Mesothelial cell of epicardium (in vitro differentiated cells): ENCODE data around the gene ANXA8L1. TPM values are rescaled to one million over a fixed set of nuclear protein-coding genes. Genes with fewer than 3 reads are reported as not detected.
"Not testable (repeated sequence)": the region's sequence is repeated elsewhere in the genome, so short reads cannot be mapped to it uniquely, and the experiment has no call there.

Source experiments
- DNase-seq, 2 experiments: peaks; one replicate each; pipeline ENCODE4 v3.0.0; 2021; ENCODE audit warnings: low spot score in 2 of 2; ENCODE audit not compliant: unreplicated experiment in 2 of 2
- H3K27ac Mint-ChIP-seq: 2 replicates; pipeline ENCODE4 v1.8.0; 2021; ENCODE audit warnings: mixed read lengths
- H3K27me3 Mint-ChIP-seq: 2 replicates; pipeline ENCODE4 v1.8.0; 2021; ENCODE audit warnings: low read depth, mixed read lengths
- H3K36me3 Mint-ChIP-seq: 2 replicates; pipeline ENCODE4 v1.8.0; 2021; ENCODE audit warnings: mixed read lengths
- H3K4me1 Mint-ChIP-seq: 2 replicates; pipeline ENCODE4 v1.8.0; 2021; ENCODE audit warnings: mixed read lengths
- H3K4me3 Mint-ChIP-seq: 2 replicates; pipeline ENCODE4 v1.8.0; 2021; ENCODE audit warnings: mild to moderate bottlenecking, moderate library complexity, mixed read lengths
- H3K9me3 Mint-ChIP-seq: 2 replicates; pipeline ENCODE4 v1.8.0; 2021; ENCODE audit warnings: mixed read lengths
- CTCF ChIP-seq: fragments of 200-600 bp; sonication (generic); IDR thresholded peaks from one replicate; pipeline ENCODE4 v1.5.0; 2021; ENCODE audit warnings: antibody characterized with exemption; ENCODE audit not compliant: unreplicated experiment
- total RNA-seq: library from RNA; stranded (reverse); gene quantifications from 3 replicates; pipeline ENCODE4 v1.2.1, GENCODE V29; 2021

The ANXA8L1 gene, protein sequence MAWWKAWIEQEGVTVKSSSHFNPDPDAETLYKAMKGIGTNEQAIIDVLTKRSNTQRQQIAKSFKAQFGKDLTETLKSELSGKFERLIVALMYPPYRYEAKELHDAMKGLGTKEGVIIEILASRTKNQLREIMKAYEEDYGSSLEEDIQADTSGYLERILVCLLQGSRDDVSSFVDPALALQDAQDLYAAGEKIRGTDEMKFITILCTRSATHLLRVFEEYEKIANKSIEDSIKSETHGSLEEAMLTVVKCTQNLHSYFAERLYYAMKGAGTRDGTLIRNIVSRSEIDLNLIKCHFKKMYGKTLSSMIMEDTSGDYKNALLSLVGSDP
- total RNA-seq: 1.1 to 1.7 TPM (median 1.6 TPM) in 3 replicates

- not testable (repeated sequence) for H3K4me1 Mint-ChIP-seq, H3K4me3 Mint-ChIP-seq, DNase-seq, H3K9me3 Mint-ChIP-seq, H3K36me3 Mint-ChIP-seq, H3K27me3 Mint-ChIP-seq
- H3K27ac Mint-ChIP-seq: peak within 1 kb of the TSS; percentile 50
Observed at GRCh38 chr10:46375406-46375805, at the start of gene ANXA8L1. Gene ANXA8L1, plus strand, starts transcription at chr10:46375776. Its CDS starts 76 bp downstream, at chr10:46375852.

DNA sequence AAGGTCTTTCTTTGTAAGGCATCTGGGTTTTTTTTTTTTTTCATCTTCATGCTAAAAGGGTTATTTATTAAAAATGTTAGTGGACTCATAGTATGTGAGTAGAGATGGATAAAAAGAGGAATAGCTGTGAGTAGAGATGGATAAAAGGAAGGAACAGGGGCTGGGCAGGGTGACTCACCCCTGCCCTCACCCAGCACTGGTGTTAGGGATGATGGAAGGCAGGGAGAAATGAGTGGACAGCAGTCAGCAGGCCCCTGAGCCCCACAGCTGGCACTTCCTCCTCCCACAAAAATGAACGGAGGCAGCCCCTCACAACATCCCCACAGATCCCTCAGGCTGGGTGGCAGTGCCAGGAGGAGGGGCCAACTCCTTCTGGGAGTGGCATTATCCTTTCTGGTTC, 49.5 kb upstream of the ANXA8L1 start:
- H3K27me3 Mint-ChIP-seq: peaks cover under 1% of the 10 kb centered on the region
- no peak for TF ChIP-seq CTCF

DNA sequence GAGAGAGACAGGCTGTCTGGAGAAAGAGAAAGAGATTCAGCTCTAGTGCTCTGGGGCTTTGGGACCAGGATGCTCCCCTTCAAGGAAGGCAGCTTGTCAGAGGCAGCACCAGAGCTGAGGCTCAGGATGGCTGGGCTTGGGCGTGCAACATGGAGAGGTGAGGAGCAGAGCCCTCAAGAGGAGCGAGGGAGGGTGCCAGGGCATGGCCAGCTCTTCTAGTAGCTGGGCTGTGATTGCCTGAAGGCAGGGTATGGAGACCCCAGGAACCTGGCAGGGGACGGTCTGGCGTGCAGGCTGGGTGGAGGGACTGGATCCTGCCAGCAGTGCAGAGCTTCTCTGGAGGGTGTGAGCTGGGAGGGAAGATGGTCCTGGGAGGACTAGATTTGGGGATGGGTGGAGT, 48.6 kb upstream of the ANXA8L1 start:
- H3K27me3 Mint-ChIP-seq: peaks cover 4% of the 10 kb centered on the region
- no peak overlapping the region for H3K27ac Mint-ChIP-seq
- H3K36me3 Mint-ChIP-seq: no peaks in the 10 kb centered on the region
- peaks cover 6% of the 10 kb centered on the region for H3K4me1 Mint-ChIP-seq
- no peak for DNase-seq
- TF ChIP-seq CTCF: no peak
- H3K9me3 Mint-ChIP-seq: no peaks in the 10 kb centered on the region
- no peak overlapping the region for H3K4me3 Mint-ChIP-seq

More for the DNA sequence above, 49.5 kb upstream of the ANXA8L1 start:
- DNase-seq: no peak
- no peaks in the 10 kb centered on the region for H3K9me3 Mint-ChIP-seq
- H3K4me3 Mint-ChIP-seq: no peak overlapping the region
- H3K27ac Mint-ChIP-seq: no peak overlapping the region
- H3K4me1 Mint-ChIP-seq: peaks cover 6% of the 10 kb centered on the region
- H3K36me3 Mint-ChIP-seq: no peaks in the 10 kb centered on the region

- no peak for TF ChIP-seq CTCF
Observed at GRCh38 chr10:46327685-46328084, 47.9 kb upstream of the ANXA8L1 start.

DNA sequence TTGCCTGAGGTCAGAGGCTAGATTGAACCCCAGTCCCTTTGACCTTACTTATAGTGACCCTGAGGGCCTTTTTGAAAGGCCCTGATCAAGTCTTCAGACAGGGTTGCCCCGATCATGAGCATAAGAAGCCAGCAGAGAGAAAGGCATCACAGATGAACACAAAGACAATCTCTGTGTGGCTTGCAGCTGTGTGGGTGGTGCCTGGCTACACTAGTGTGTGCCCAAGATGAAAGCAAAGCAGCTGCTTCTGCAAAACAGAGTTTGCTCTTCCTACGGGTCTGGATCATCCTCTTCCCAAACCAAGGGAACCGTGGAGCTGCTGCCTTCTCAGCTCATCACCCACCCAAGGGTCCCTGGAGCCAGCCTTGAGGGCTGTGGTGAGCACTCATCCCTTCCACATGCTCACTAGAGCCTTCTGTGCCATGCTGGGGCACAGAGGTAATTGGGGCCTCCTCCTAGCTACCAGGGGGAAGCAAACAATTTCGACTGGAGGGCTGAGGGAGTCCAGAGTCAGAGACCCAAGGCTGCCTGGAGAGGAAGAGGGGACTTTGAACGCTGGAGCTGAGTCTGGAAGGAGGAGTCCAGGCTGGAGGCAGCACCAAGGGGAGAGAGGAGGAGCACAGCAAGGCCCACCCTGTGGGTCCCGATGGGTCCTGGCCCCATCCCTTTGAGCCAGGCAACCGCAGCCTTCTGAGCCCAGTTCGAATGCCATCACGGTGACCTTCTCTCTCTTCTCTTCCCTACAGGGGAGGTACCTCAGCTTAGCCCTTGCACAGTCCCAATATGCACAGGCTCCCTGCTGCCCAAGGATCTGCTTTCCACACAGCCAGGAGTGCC, 46.5 kb upstream of the ANXA8L1 start:
- peaks cover 6% of the 10 kb centered on the region for H3K4me1 Mint-ChIP-seq
- no peaks in the 10 kb centered on the region for H3K36me3 Mint-ChIP-seq
- H3K27me3 Mint-ChIP-seq: peaks cover 4% of the 10 kb centered on the region
- no peak overlapping the region for H3K27ac Mint-ChIP-seq
- no peak overlapping the region for H3K4me3 Mint-ChIP-seq
- no peaks in the 10 kb centered on the region for H3K9me3 Mint-ChIP-seq
- TF ChIP-seq CTCF: no peak
- no peak for DNase-seq

More at GRCh38 chr10:46327685-46328084, 47.9 kb upstream of the ANXA8L1 start:
- H3K4me1 Mint-ChIP-seq: peaks cover 6% of the 10 kb centered on the region
- no peak overlapping the region for H3K4me3 Mint-ChIP-seq
- DNase-seq: no peak
- peaks cover 4% of the 10 kb centered on the region for H3K27me3 Mint-ChIP-seq
- no peak overlapping the region for H3K27ac Mint-ChIP-seq
- no peaks in the 10 kb centered on the region for H3K9me3 Mint-ChIP-seq
- H3K36me3 Mint-ChIP-seq: no peaks in the 10 kb centered on the region

DNA sequence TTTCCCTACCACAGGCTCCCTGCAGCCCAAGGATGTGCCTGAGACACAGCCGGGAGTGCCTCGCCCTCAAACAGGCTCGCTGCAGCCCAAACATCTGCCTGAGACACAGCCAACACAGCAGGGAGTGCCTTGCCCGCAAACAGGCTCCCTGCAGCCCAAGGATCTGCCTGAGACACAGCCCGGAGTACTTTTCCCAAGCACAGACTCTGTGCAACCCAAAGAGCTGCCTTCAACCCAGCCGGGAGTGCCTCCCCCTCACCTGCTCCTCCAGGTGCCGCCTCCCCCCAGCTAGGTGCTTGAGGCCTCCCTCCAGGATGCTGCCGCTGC, 45.9 kb upstream of the ANXA8L1 start:
- H3K36me3 Mint-ChIP-seq: no peaks in the 10 kb centered on the region
- peaks cover 6% of the 10 kb centered on the region for H3K4me1 Mint-ChIP-seq
- H3K27ac Mint-ChIP-seq: no peak overlapping the region
- H3K4me3 Mint-ChIP-seq: no peak overlapping the region
- TF ChIP-seq CTCF: no peak
- H3K27me3 Mint-ChIP-seq: peaks cover 4% of the 10 kb centered on the region
- no peak for DNase-seq
- H3K9me3 Mint-ChIP-seq: no peaks in the 10 kb centered on the region
